Measurements from ENCODE around the gene METRN.

METRN gene

DNA sequence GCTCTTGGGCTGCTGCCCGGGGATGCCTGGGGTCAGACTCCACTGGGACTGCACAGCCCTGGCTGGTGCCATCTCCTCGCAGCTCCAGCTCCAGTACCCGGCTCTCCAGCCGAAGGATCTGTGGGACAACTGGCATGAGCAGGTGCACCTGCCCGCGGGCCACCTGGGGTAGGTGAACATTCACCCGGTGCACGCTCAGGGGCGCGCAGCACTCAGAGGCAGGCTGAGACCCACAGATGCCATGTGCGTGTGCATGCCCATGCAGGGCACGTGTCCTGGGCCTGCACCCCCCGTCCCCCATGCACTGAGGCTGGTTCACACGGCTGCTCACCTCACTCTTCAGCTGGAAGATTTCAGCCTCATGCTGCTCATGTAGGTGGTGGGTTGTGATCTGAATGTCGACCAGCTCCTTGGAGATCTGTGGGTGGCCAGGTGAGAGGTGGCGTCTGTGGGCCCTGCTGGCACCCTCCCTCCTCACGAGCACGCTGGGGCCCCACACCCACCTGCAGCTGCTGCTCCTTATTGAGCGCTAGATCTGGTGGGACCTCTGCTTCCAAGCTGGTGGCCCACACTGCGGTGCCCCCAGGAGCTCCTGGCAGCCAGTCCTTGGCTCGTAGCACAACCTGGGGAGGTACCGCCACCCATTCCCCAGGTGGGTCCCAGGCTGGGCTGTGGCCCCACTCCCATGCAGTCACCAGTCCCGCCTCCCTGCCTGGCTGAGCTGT is 10.7 kb downstream of the METRN start:
- DNase-seq, result no peak

- DNase-seq, result no peak
These were observed 11.2 kb downstream of the METRN start for GRCh38 chr16:726188-726437.

- peak; percentile 33 for DNase-seq
These were observed 11.7 kb downstream of the METRN start, which contains the start of the genes CCDC78 and HAGHL for GRCh38 chr16:726438-727290. CCDC78 (minus strand) TSS chr16:726443; CDS start chr16:726367, 76 bp downstream. HAGHL (plus strand) TSS chr16:727106; CDS start chr16:727510, 404 bp downstream.

- DNase-seq, result no peak
These were observed 12.5 kb downstream of the METRN start for GRCh38 chr16:727291-727977.

GRCh38 chr16:728131-728889 is 13.4 kb downstream of the METRN start:
- DNase-seq, result peak; percentile 70

DNA sequence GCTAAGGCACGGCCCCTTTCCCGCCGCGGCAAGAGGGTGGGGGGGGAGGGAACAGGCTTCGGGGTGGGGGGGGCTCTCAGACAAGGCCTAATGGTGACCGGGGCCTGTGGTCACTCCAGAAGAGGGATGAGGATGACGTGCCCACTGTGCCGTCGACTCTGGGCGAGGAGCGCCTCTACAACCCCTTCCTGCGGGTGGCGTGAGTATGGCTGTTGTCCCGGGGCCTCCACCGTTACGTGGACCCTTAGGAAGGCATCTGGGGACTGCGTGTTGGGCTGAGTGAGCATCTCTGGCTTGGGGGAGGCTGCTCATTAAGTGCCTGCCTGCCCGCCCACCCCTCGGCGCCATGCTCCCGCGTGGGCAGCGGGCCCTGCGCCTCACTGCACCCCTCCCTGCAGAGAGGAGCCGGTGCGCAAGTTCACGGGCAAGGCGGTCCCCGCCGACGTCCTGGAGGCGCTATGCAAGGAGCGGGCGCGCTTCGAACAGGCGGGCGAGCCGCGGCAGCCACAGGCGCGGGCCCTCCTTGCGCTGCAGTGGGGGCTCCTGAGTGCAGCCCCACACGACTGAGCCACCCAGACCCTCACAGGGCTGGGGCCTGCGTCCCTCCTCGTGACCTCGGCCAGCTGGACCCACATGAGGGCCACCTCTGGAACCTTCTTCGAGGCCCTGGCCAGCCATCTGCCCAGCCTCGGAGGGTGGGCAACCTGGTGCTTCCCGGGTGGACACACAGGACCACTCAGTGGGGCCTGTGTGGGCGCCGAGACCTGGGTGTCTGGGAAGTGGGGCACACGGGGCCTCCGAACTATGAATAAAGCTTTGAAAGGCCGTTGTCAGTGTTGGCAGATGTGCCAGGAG is 14.2 kb downstream of the METRN start:
- no peak for DNase-seq

DNA sequence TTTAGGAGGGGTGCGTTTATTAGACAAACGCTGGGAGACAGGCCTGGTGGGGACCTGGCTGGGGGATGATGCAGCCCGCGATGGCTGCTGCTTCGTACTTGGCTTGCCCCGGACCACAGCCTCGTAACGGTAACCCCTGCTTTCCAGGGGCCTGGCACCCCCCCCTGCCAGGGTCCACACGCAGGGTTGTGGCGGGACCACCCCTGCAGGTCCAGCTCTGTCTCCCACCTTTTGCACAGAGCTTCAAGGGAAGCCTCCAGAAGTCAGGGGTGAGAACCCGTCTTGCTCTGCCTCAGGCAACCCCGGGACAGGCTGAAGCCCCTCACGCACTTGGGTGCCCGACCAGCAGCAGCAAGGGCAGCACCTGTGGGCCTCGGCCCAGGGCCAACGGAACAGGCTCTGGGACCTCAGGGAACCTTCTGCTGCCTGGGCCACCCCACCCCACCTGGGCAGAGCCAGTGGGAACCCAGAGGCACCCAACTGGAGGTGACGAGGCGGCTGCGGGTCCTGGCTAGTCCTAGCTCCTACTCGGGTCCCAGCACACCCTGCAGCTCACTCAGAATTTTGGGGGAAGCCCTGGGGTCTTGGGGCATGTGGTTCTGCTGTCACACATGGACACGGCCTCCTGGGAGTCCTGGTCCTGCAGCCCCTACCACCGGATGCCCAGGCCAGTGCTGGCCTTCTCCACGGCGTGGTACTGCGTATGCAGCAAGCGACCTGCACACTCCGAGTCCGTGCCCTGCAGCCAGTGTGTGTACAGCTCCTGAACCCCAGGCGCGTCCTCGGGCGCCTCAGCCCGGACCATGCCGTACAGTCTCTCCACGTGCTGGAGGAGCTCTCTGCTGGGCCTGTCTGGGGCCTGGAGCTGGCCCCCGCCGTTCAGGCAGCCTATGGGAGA is 15.1 kb downstream of the METRN start:
- DNase-seq, result no peak

GRCh38 chr16:730666-731509 is 16.0 kb downstream of the METRN start:
- DNase-seq, result no peak

DNA sequence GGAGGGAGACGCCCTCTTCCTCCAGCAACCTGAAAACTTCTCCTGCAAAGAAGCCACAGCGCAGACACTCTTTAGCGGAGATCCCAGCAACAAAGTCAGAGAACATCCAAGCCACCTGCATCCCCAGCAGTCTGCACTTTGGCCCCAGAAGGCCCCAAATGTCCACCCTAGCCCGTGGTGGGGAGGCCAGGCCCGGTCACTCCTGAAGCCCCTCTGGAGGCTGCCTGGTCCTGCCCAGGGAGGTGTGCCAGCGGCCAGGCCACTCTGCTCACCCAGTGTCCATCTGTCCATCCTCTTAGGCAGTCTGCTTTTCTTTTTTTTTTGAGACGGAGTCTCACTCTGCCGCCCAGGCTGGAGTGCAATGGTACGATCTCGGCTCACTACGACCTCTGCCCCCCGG is 17.4 kb downstream of the METRN start:
- DNase-seq, result no peak

- no peak for DNase-seq
These were observed 18.0 kb downstream of the METRN start for GRCh38 chr16:732936-733335.

- DNase-seq, result no peak
These were observed 18.7 kb downstream of the METRN start for GRCh38 chr16:733382-734207.

GRCh38 chr16:734208-734980 is 19.5 kb downstream of the METRN start:
- no peak for DNase-seq

GRCh38 chr16:734981-735881 is 20.3 kb downstream of the METRN start:
- no peak for DNase-seq

- no peak for DNase-seq
These were observed 21.1 kb downstream of the METRN start for GRCh38 chr16:735982-736453.

- no peak for DNase-seq
These were observed 22.1 kb downstream of the METRN start for GRCh38 chr16:736936-737481.

All from fibroblast of skin of scalp (primary cell).